SH-SY5Y (cell line): ENCODE data around the gene SH3GL2.

Experiments
- GATA2 ChIP-seq: IDR thresholded peaks from 2 replicates; pipeline ENCODE4 v1.6.1; 2011; ENCODE audit warnings: mild to moderate bottlenecking, low read depth, low read length
- GATA3 ChIP-seq: IDR thresholded peaks from 2 replicates; pipeline ENCODE4 v1.6.1; 2011; ENCODE audit warnings: low read depth, mild to moderate bottlenecking, low read length, moderate library complexity

GRCh38 chr9:17739736-17740135, 160.9 kb downstream of the SH3GL2 start:
- TF ChIP-seq GATA2 (no peak), GATA3 (no peak)
